GM19452 (cell line): Measurements from ENCODE around the gene NTN1.
"Not testable (repeated sequence)": the region's sequence is repeated elsewhere in the genome, so short reads cannot be mapped to it uniquely, and the experiment has no call there.

ENCODE experiments used
- ATAC-seq: cut with Tn5 transposase; IDR thresholded peaks from one replicate; pipeline ENCODE4 v1.9.1; 2021; ENCODE audit not compliant: unreplicated experiment

NTN1 gene

DNA sequence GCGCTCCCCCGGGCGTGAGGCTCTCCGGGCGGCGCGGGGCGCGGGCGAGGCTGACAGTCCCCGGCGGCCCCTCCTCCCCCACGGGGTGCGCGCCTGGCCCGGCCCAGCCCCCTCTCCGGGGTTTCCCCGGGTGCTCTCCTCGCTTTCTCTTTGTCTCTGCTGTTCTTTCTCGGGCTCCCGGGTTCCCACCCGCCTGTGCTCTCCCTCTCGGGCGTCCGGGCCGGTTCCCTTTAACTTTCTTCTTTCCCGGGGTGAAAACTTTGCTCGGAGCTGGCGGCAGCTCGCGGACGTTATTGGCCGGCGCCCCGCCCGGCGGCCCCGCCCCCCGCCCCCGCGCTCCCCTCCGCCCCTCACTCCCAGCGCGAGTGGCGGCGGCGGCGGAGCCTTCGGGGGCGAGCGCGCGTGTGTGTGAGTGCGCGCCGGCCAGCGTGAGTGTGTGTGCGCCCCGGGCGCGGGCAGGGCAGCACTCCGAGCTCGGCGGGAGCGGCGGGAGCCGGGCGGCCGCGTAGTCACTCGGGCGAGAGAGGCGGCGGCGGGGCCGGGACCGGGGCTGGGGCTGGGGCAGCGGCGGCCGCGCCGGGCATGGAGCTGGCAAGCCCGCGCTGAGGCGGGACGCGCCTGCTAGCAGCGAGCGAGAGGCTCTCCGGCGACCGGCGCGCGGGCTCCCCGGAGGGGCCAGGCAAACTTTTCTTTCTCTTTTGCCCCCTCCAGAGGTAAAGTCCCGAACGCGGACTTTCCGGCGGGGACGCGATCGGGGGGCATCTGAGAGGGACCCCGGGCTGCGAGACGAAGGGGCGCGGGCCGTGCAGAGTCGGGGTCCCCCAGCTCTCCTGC lies at the start of gene NTN1:
TSS of gene NTN1 (plus strand) at position 353 of the 834 bp plus-strand sequence. CDS start 864 bp downstream, outside the sequence.
- no peak for ATAC-seq

DNA sequence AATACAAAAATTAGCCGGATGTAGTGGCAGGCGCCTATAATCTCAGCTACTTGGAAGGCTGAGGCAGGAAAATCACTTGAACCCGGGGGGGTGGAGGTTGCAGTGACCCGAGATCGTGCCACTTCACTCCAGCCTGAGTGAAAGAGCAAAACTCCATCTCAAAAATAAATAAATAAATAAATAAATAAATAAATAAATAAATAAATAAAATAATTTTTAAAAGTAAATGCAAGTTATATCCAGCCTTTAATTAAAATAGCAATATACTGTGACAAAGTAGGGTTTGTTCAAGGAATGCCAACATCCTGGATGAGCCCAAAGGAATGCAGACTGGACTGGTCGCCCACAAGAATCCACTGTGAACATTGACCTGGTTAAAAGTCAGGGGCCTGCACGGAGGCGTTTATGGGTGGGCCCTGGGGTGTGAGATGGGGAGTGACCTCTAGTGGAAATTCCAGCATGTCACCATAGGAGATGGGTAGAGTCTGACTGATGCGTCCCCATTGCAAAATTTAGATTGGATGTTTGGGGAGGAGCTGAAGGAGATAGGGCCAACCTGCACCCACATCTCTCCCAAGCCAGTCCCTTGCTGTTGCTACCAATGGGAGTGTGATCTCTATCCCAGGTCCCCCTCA lies 46.1 kb upstream of the NTN1 start:
- ATAC-seq = no peak

DNA sequence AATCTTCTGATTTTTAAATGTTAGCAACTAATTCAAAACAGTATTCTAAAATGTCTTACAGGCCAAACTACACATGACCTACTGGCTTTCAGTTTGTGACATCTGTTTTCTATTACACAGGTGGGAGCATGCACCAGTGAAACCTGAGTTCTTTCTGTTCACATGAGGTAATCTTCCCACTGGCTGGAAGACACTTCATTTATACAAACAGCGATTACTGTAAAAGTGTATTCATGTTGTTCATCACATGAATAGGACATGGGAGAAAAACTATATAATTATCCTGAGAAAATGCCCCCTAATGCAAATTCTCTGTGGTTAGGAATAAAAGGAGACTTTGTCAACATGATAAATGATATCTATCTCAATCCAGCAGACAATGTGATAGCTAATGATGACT lies 44.7 kb upstream of the NTN1 start:
- ATAC-seq = no peak

DNA sequence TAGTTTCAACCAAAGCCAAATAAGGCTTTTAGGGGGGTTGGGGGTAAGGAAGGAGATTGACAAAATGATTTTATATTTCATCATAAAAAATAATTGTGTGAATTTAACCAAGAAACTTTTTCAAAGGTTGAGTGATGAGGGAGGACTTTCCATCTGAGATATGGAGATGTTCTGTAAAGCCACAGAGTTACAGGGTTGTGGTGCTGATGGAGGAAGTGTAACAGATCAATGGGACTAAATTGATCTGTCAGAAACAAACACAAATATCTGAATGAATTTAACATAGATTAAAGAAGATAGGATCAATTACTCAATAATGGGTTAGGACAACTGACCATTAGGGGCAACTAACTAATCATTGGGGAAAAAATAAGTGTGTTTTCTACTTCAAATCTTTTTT lies 41.6 kb upstream of the NTN1 start:
- ATAC-seq = no peak

DNA sequence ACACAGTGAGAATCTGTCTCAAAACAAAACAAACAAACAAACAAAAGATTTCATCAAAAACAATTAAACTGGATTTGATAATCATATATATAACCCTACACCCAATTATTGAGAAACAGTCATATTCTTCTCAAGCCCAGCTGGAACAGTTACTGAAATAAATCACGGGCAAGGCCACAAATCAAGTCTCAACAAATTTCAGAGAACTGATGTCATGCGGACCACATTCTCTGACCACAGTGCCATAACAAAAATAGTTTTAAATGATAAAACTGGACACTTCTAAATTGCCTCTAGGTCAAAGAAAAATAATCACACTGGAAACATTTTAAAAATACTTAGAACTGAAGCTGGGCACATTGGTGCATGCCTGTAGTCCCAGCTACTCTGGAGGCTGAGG lies 39.9 kb upstream of the NTN1 start:
- ATAC-seq = no peak

DNA sequence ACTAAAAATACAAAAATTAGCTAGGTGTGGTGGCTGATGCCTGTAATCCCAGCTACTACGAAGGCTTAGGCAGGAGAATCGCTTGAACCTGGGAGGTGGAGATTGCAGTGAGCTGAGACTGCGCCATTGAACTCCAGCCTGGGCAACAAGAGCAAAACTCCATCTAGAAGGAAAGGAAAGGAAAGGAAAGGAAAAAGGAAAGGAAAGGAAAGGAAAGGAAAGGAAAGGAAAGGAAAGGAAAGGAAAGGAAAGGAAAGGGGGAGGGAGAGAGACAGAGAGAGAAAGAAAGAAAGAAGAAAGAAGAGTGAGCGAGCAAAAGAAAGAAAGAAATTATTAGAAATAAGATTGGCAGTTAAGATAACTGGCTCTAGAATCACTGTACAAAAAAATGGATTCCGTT lies 37.1 kb upstream of the NTN1 start:
- ATAC-seq = not testable (repeated sequence)

DNA sequence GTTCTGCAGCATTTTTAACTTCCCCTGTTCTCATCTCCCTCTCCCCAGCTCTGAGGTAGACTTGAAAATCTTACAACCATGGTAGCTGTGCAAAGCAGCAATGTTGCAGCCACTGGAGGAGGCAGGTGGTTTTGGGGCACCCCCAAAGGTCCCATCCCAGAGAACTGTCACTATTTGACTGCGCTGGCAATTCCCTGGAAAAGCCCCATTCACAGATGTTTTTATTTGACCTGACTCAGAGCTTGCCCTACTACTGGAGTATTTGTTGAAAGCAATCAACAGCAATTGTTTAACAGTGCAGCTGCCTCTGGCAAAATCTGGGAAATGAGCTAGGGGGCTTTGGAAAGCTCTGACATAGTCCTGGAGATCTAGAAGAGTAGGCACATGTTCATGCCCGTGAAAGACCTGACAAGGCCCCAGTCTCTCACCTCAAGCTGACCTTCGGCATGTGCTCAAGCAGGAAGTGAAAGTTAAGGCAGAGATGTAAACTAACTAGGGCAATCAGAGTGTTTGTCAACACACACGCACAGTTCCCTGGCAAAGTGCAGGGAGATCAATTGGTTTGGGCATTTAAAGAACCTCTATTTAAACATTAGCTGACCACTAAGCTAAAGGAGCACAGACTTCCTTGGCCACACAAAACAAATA lies 36.1 kb upstream of the NTN1 start:
- ATAC-seq = no peak

DNA sequence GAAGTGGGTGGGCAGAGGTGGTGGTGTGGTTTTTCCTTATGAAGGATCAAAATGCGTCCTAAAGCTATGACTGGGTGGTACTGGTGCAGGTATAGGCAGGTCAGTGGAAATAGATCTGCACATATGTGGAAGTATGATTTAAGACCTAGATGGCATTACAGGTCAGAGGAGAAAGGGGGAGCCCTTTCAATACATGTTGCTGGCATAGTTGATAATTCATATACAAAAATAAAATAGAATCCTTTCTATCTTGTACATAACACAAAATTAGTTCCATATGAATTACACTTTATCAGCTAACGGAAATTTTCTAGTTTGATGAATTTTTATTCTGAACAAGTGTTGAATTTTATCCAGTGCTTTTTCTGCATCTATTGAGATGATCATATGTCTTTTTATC lies 35.0 kb upstream of the NTN1 start:
- no peak for ATAC-seq

DNA sequence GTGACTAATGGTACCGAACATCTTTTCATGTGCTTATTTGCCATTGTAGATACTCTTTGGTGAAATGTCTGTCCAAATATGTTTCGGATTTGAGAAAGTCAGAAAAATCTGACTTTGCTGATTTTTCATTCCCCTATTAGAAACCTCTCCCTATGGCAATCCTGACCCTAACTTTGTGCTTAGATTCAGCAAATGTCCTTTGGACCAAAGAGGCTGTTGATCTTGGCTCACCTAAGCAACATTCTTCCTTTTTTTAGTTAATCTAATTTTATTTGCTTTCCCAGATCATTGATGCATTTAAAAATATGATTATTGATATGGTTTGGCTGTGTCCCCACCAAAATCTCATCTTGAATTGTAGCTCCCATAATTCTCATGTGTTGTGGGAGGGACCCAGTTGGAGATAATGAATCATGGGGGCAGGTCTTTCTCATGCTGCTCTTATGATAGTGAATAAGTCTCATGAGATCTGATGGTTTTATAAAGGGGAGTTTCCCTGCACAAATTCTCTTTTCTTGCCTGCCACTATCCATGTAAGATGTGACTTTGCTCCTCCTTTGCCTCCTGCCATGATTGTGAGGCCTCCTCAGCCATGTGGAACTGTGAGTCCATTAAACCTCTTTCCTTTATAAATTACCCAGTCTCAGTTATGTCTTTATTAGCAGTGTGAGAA lies 32.9 kb upstream of the NTN1 start:
- ATAC-seq = not testable (repeated sequence)

DNA sequence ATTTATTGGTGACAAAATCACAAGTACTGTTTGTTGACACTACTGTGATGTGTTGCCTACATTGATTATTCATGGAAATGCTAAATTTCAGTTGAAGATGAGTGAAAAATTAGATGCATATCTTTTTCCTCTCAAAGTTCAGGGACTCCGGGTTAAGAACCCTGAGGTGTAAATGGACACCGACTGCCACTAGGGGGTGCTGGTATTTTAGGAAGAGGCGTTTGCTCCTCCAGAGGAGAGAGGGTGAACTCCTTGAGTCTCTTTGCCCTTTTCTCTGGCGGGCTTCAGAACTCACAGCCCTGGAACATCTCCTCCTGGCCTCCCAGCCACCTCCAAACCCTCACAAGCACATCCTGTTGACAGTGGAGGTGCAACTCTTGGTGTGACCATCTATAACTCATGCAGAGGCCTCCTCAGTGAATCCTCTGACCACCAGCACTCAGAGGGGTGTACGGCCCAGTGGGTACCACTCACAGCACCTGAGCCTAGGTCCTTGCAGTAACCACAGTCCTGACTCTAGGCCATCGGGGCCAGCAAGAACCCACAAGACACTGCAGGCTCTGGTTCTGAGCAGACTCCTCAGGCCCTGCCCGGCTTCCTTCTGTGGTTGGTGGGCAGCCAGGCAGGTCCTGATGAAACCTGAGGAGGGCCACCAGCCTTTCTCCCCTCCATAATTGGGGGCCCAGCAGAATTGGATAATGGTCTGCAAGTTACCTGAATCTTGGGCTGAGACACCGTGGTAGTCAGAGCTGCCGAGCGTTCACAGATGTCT lies 29.6 kb upstream of the NTN1 start:
- ATAC-seq = no peak

DNA sequence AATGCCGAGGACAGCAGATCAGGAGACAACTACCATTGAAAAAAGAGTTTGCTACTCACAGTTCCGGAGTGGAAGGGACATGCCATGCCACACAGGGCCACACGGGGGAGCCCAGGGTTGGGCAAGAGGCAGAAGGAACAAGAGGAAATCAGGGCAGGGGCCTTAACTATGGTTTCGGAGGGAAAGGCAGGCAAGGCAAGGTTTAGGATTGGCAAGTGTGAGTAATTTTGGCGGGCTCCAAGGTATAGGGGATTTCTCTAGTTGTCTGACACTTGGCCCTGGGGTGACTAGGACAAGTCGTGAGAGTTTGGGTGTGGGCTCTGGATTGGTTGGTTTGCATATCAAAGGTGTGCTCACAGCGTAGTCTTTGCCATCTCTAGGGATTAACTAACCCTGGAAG lies 27.0 kb upstream of the NTN1 start:
- no peak for ATAC-seq

DNA sequence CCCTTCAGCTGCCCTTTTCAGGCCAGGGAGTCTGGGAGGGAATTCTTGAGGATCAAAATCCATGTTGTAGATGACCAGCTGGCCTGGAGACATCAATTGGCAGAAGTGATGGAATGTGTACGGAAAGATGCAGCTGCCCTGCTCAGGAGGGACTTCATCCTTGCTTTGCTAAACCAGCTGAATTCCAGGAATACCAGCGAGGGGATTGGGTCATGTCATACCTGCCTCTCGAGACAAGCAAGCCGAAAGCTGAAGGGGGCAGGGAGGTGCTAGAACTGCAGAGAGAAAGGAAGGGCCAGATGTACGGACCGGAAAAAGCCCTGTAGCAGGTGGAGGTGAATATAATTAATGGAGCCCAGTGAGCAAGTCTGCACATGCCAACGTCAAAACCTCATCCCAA lies 25.6 kb upstream of the NTN1 start:
- no peak for ATAC-seq

DNA sequence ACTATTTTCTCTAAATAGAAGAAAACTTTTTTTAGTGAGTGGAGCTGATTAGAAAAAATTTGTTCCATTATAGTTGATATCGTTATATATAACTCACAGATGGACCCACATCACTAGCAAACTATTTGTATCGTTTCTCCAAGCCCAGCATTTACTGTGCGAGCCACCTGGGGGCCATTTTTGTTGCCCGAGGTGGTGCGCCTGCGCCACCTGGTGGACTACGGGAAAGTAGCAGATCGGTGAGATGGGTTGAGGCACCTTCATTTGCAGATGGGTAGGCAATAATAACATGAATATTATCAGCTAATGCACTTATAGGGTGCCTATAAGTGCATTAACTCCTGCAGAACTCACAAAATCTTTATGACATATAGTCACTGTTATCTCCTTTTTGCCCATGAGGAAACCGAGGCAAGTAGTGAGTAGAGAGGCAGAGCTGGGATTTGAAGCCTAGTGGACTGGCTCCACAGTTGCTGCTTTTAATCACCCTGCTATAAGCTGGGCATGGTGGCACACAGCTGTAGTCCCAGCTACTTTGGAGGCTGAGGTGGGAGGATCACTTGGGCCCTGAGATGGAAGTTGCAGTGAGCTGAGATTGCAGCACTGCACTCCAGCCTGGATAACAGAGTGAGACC lies 23.2 kb upstream of the NTN1 start:
- no peak for ATAC-seq

DNA sequence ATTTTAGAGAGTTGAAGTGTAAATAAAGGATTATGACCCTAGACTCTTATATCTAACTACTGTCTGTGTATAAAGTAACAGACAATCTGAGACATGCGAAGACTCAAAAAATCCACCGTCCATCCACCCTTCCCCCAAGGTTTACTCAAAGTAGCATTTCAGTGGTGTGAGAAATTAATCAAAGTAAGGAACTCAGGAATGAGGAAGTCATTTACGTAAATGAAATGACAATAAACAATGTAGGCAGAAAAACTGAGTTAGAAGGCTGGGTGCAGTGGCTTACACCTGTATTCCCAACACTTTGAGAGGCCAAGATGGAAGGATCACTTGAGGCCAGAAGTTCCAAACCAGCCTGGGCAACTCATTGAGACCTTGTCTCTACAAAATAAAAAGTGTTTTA lies 19.8 kb upstream of the NTN1 start:
- ATAC-seq = no peak

DNA sequence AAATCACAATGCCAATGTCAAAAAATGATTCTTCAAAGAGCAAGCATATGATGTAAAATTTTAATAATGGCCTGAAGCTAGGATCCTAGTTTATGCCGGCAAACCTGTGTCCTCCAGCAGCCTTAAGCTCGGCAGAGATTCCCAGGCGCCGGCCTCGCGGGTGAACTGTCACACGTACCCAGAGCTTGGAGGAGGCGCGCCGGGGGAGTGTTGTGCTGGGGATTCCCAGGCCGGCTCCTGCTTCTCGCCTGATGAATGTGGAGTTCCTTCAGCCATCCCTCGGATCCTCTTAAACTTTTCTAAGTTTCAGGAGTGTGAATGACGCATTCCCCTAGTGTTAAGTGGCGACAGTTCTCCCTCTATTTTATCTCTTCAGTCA lies 19.1 kb upstream of the NTN1 start:
- ATAC-seq = no peak

DNA sequence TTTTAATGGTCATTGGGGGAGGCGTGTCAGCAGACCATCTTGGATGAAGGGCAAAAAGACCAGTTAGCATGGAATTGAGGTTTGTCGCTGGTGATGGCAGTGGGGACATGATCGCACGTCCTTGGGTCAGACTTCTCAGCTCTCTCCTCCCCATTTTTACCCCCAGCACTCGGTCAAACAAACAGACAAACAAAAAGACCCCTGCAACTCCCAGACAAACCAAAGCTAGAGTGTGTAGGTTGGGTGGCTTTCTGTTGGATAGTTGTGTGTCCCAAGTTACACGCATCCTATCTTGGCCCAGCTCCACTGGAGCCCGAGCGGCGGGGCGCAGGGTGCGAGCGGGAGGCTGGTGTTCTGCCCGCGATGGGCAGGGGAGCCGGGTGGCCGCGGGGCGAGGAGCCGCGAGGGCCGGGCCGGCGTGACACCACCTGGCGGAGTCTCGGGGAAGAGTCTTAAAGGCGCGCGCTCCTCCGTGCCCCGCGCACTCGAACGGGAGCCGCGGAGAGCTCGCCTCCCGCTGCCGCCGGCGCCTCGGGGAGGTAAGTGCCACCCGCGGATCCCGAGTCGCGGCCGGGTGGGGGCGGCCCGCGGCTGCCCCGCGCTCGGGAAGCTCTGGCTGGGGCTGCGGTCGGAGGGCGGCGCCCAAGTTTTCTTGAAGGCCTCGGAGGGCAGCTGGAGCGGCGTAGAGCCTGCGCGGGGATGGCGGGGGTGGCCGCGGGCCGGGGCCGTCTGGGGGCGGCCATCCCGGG lies 18.5 kb upstream of the NTN1 start:
- ATAC-seq = no peak

DNA sequence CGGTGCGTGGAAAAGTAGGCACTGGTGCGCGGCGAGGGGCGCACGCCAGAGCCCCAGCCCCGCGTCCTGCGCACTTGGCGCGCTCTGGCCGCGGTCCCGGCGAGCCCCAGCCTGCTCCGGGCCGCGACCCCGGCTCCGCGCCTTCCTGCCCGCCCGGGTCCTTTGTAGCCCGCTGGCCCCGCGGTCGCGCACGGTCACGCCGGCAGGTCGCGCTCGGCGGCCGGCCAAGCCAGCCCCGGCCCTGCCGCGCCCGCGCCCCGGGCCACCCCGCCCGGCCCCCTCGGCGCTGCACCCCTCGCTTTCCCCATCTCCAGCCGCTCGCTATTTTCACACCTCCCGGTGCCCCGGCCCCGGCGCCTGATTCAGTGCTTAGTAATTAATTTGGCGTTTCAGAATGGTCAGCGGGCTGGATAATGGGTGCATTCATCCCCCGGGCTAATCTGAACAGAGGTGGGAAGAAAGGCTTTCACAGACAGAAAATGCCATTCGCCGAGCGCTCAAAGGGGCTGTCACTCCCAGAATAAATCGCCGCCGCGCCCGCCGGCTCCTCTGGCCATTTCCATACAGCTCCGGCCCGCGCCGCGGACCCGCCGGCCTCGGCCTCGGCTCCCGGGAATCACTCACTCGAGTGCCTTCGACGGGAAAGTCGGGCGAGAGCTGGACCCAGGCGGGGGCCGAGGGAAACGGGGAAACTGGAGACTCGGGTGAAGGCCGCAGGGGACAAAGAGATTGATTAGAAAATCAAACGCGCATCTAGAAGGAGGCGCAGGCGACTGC lies 17.8 kb upstream of the NTN1 start:
- no peak for ATAC-seq

DNA sequence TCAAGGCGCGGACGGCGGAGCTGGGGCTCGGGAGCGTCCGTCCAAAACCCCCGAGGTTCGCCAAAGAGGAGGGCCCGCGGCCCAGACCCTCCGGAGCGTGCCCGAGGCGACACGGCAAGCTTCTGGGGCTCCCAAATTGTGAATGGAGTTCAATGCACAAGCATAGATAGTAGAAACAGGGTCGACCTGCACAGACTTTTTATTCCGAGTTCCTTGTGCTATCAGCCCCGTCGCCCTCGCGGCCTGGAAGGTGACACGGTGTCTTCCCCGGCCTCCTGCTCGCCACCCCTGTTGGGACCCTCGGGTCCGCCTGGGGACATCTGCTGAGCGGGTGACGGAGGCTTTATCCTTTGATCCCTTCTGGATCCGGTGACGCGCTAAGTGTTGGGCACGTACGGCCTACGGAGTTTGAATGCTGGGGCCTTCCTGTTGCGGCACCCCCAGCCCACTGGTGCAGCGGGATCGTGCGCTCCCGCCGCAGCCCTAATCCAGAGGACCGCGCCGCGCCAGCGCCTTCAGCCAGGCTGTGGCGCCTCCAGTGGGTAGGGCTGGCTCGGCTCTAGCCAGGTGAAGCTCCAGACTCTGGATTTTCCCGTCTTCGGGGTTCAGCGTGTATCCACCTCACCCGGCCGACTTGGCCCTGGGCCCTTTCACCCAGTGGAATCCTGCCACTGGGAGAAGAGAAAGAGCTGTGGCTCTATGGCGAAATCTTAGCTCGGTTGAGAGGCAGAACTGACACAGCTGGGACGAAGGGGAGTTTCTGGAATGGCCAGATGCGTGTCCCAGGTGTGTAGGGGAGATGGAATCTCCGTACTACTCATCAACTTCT lies 17.0 kb upstream of the NTN1 start:
- ATAC-seq = no peak
